ENCODE data around the gene EYS.

The EYS gene

GRCh38 chr6:64072686-64073085, 1634.3 kb downstream of the EYS start:
- no peaks in the 10 kb centered on the region for H3K36me3 ChIP-seq (ENCODE audit: insufficient read depth, low read length)
- no peak overlapping the region for H3K27ac ChIP-seq (ENCODE audit: low read depth, low read length)
- no peaks in the 10 kb centered on the region for H3K27me3 ChIP-seq (ENCODE audit: insufficient read depth, low read length)

GRCh38 chr6:64064919-64065318, 1642.1 kb downstream of the EYS start:
- no peaks in the 10 kb centered on the region for H3K27me3 ChIP-seq (ENCODE audit: insufficient read depth, low read length)
- H3K4me3 ChIP-seq (ENCODE audit: low read depth, low read length) = peak overlapping the region; percentile 53
- no peaks in the 10 kb centered on the region for H3K4me1 ChIP-seq (ENCODE audit: control insufficient read depth, insufficient read depth, low read length, unreplicated experiment)
- H3K27ac ChIP-seq (ENCODE audit: low read depth, low read length) = no peak overlapping the region
- no peaks in the 10 kb centered on the region for H3K79me2 ChIP-seq (ENCODE audit: control insufficient read depth, insufficient read depth, low read length, unreplicated experiment)
- peak overlapping the region; percentile 83 for H2AFZ ChIP-seq (ENCODE audit: low read length, unreplicated experiment)
- no peaks in the 10 kb centered on the region for H3K36me3 ChIP-seq (ENCODE audit: insufficient read depth, low read length)

More at GRCh38 chr6:64072686-64073085, 1634.3 kb downstream of the EYS start:
- Histone ChIP-seq H3K4me1 (ENCODE audit: control insufficient read depth, insufficient read depth, low read length, unreplicated experiment) (no peaks in the 10 kb centered on the region), H3K79me2 (ENCODE audit: control insufficient read depth, insufficient read depth, low read length, unreplicated experiment) (no peaks in the 10 kb centered on the region), H3K4me3 (ENCODE audit: low read depth, low read length) (no peak overlapping the region), H2AFZ (ENCODE audit: low read length, unreplicated experiment) (no peak overlapping the region)

GRCh38 chr6:64062960-64063683, 1643.9 kb downstream of the EYS start:
- Histone ChIP-seq H3K79me2 (ENCODE audit: control insufficient read depth, insufficient read depth, low read length, unreplicated experiment) (no peaks in the 10 kb centered on the region), H3K4me1 (ENCODE audit: control insufficient read depth, insufficient read depth, low read length, unreplicated experiment) (no peaks in the 10 kb centered on the region), H3K27ac (ENCODE audit: low read depth, low read length) (no peak overlapping the region), H2AFZ (ENCODE audit: low read length, unreplicated experiment) (no peak overlapping the region), H3K4me3 (ENCODE audit: low read depth, low read length) (no peak overlapping the region), H3K27me3 (ENCODE audit: insufficient read depth, low read length) (no peaks in the 10 kb centered on the region), H3K36me3 (ENCODE audit: insufficient read depth, low read length) (no peaks in the 10 kb centered on the region)

DNA sequence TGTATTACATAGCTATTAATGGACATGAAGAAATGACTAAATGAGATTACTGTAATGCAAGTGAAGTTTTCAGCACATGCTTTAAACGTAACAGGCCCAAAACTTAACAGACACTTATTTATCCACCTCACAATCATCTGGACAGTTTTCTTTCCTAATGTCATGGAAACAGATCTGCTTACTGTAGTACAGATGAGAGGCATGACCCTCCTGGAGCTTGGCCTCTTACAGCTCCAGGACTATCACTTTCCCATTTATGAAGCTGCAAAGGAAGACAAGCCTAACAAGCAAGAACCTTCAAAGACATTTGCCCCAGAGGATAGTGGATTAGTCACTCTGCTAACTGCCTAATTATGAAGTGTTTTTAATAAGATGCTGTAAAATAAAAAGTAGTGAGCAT, 1652.2 kb downstream of the EYS start:
- Histone ChIP-seq H3K79me2 (ENCODE audit: control insufficient read depth, insufficient read depth, low read length, unreplicated experiment) (no peaks in the 10 kb centered on the region), H3K4me1 (ENCODE audit: control insufficient read depth, insufficient read depth, low read length, unreplicated experiment) (no peaks in the 10 kb centered on the region), H3K27ac (ENCODE audit: low read depth, low read length) (no peak overlapping the region), H3K27me3 (ENCODE audit: insufficient read depth, low read length) (no peaks in the 10 kb centered on the region), H3K36me3 (ENCODE audit: insufficient read depth, low read length) (no peaks in the 10 kb centered on the region), H3K4me3 (ENCODE audit: low read depth, low read length) (no peak overlapping the region), H2AFZ (ENCODE audit: low read length, unreplicated experiment) (no peak overlapping the region)

DNA sequence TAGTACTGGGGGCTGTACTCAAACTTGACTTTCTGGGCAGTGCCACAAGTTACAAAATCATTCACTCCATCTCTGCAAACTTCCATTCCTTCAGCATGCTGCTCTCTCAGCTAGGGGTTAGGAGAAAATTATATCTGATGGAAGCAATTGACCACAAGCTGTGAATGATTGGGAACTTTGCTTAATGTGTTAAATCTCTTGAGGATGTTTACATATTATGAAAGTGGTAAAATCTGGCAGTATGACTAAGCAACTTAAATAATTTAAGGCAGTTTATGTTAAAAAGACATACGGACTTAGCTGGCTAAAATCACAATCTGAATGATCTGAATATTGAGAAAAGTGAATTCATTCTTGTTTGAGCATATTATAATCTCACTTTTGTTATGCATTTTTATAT, 1656.4 kb downstream of the EYS start:
- Histone ChIP-seq H3K27ac (ENCODE audit: low read depth, low read length) (no peak overlapping the region), H3K4me3 (ENCODE audit: low read depth, low read length) (no peak overlapping the region), H3K36me3 (ENCODE audit: insufficient read depth, low read length) (no peaks in the 10 kb centered on the region), H3K27me3 (ENCODE audit: insufficient read depth, low read length) (no peaks in the 10 kb centered on the region), H3K79me2 (ENCODE audit: control insufficient read depth, insufficient read depth, low read length, unreplicated experiment) (no peaks in the 10 kb centered on the region), H2AFZ (ENCODE audit: low read length, unreplicated experiment) (no peak overlapping the region), H3K4me1 (ENCODE audit: control insufficient read depth, insufficient read depth, low read length, unreplicated experiment) (no peaks in the 10 kb centered on the region)

DNA sequence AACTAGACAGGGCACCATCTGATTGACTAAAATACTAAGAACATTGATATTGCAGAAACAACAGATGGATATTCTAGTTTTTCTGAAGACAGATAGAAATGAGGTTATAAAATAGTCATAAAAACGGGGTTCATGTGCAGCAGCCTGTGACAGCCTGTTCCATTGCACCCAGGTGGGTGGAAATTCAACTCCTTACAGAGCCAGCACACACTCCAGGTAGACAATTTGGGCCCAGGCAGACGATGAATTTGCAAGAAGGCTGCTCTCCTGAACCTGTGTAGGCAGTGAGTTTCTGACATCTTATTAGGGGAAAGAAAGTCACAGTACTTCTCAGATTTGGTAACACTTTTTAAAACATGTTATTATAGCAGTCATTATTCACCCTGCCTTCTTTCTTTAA, 1657.3 kb downstream of the EYS start:
- no peaks in the 10 kb centered on the region for H3K79me2 ChIP-seq (ENCODE audit: control insufficient read depth, insufficient read depth, low read length, unreplicated experiment)
- H3K27ac ChIP-seq (ENCODE audit: low read depth, low read length) = no peak overlapping the region
- H2AFZ ChIP-seq (ENCODE audit: low read length, unreplicated experiment) = no peak overlapping the region
- no peaks in the 10 kb centered on the region for H3K4me1 ChIP-seq (ENCODE audit: control insufficient read depth, insufficient read depth, low read length, unreplicated experiment)
- no peaks in the 10 kb centered on the region for H3K27me3 ChIP-seq (ENCODE audit: insufficient read depth, low read length)
- no peak overlapping the region for H3K4me3 ChIP-seq (ENCODE audit: low read depth, low read length)
- no peaks in the 10 kb centered on the region for H3K36me3 ChIP-seq (ENCODE audit: insufficient read depth, low read length)

DNA sequence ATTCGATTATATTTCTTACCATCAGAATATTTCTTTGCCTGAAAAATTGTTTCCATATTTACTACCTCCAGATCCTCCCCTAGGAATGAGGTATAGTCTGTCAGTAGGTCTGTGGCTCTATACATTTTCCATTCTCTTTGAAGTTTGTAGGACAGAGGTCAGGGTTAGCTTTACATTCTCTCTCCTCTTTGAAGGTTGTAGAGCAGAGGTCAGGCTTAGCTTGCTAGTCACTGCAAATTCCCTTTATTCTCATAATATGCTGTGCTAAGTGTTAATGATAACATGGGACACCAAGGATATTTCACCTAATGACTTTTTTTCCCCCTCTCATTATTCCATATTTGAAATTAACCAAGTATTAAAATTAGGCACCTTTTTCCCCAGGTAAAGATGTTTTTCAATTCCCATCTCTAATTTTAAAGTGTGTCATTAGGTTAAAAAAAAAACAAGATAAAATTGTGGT, 1660.2 kb downstream of the EYS start:
- Histone ChIP-seq H3K4me1 (ENCODE audit: control insufficient read depth, insufficient read depth, low read length, unreplicated experiment) (no peaks in the 10 kb centered on the region), H3K4me3 (ENCODE audit: low read depth, low read length) (no peak overlapping the region), H2AFZ (ENCODE audit: low read length, unreplicated experiment) (no peak overlapping the region), H3K27me3 (ENCODE audit: insufficient read depth, low read length) (no peaks in the 10 kb centered on the region), H3K27ac (ENCODE audit: low read depth, low read length) (no peak overlapping the region), H3K36me3 (ENCODE audit: insufficient read depth, low read length) (no peaks in the 10 kb centered on the region), H3K79me2 (ENCODE audit: control insufficient read depth, insufficient read depth, low read length, unreplicated experiment) (no peaks in the 10 kb centered on the region)

DNA sequence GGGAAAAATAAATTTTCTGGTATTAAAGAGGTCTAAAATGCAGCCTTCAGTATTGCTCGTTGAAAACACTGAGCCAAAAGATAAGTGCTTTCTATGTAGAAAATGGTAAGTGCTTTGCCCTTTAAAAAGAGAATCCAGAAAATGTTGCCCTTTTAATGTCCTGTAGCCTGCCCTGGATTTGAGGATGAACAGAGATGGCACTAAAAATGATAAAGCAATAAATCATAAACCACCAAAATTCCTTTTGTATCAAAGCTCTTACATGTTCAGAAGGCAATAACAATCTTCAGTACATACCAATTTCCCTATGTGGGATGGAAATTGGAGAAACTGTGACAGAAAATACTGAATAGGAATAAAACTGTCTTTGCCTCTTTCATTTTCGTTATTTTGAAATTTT, 1665.7 kb downstream of the EYS start:
- no peak overlapping the region for H3K4me3 ChIP-seq (ENCODE audit: low read depth, low read length)
- no peak overlapping the region for H3K27ac ChIP-seq (ENCODE audit: low read depth, low read length)
- H3K36me3 ChIP-seq (ENCODE audit: insufficient read depth, low read length) = no peaks in the 10 kb centered on the region
- H3K4me1 ChIP-seq (ENCODE audit: control insufficient read depth, insufficient read depth, low read length, unreplicated experiment) = no peaks in the 10 kb centered on the region
- no peaks in the 10 kb centered on the region for H3K27me3 ChIP-seq (ENCODE audit: insufficient read depth, low read length)
- H2AFZ ChIP-seq (ENCODE audit: low read length, unreplicated experiment) = no peak overlapping the region
- H3K79me2 ChIP-seq (ENCODE audit: control insufficient read depth, insufficient read depth, low read length, unreplicated experiment) = no peaks in the 10 kb centered on the region

DNA sequence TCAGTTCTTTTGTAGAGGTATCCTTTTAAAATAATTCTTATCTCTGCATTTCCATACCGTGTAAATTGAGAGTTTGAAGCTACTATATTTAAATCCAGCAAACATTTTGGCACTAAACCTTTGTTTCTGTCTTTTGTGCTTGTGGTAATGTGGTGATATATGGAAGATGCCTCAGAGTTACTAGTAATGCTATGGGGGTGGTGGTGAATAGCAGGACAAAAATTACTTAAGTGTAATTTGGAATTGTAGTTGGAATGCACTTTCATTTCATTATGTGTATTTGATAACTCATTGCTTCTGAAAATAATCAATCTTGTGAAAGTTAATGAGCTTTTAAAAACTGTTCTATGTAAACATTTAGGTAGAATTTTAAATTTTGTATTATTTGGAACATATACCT, 1666.9 kb downstream of the EYS start:
- H3K79me2 ChIP-seq (ENCODE audit: control insufficient read depth, insufficient read depth, low read length, unreplicated experiment) = no peaks in the 10 kb centered on the region
- no peaks in the 10 kb centered on the region for H3K36me3 ChIP-seq (ENCODE audit: insufficient read depth, low read length)
- H2AFZ ChIP-seq (ENCODE audit: low read length, unreplicated experiment) = no peak overlapping the region
- no peak overlapping the region for H3K27ac ChIP-seq (ENCODE audit: low read depth, low read length)
- no peak overlapping the region for H3K4me3 ChIP-seq (ENCODE audit: low read depth, low read length)
- H3K27me3 ChIP-seq (ENCODE audit: insufficient read depth, low read length) = no peaks in the 10 kb centered on the region
- H3K4me1 ChIP-seq (ENCODE audit: control insufficient read depth, insufficient read depth, low read length, unreplicated experiment) = no peaks in the 10 kb centered on the region

DNA sequence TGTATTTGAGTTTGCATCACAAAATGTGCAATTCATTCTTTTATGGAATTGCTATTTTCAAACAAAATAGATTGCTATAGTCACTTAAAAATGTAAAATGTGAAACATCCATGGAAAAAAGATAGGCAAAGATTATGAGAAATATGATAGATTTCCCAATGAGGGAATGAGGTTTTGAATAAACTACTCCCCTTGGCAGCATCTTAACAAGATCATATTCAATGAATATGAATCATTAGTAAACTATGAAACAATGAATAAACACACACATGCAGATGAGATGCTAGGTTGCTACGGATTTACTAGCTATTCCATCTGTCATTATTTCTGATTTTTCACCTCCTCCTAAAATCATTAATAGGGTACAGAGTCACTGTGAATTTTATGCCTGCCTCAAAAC, 1669.6 kb downstream of the EYS start:
- Histone ChIP-seq H3K36me3 (ENCODE audit: insufficient read depth, low read length) (no peaks in the 10 kb centered on the region), H2AFZ (ENCODE audit: low read length, unreplicated experiment) (no peak overlapping the region), H3K27ac (ENCODE audit: low read depth, low read length) (no peak overlapping the region), H3K4me3 (ENCODE audit: low read depth, low read length) (no peak overlapping the region), H3K27me3 (ENCODE audit: insufficient read depth, low read length) (no peaks in the 10 kb centered on the region), H3K79me2 (ENCODE audit: control insufficient read depth, insufficient read depth, low read length, unreplicated experiment) (no peaks in the 10 kb centered on the region), H3K4me1 (ENCODE audit: control insufficient read depth, insufficient read depth, low read length, unreplicated experiment) (no peaks in the 10 kb centered on the region)

- Histone ChIP-seq H3K36me3 (ENCODE audit: insufficient read depth, low read length) (no peaks in the 10 kb centered on the region), H3K4me3 (ENCODE audit: low read depth, low read length) (no peak overlapping the region), H3K79me2 (ENCODE audit: control insufficient read depth, insufficient read depth, low read length, unreplicated experiment) (no peaks in the 10 kb centered on the region), H3K4me1 (ENCODE audit: control insufficient read depth, insufficient read depth, low read length, unreplicated experiment) (no peaks in the 10 kb centered on the region), H3K27ac (ENCODE audit: low read depth, low read length) (no peak overlapping the region), H2AFZ (ENCODE audit: low read length, unreplicated experiment) (no peak overlapping the region), H3K27me3 (ENCODE audit: insufficient read depth, low read length) (no peaks in the 10 kb centered on the region)
These were observed 1671.9 kb downstream of the EYS start for GRCh38 chr6:64034910-64035655.
